Mesothelial cell of epicardium (in vitro differentiated cells): ENCODE results near the gene MT1B. TPM values are rescaled to one million over a fixed set of nuclear protein-coding genes. Genes with fewer than 3 reads are reported as not detected.
A peak's percentile ranks its signal among the peaks of the same experiment; 100 is the strongest.

Experiments used
- DNase-seq, 2 experiments: peaks; one replicate each; pipeline ENCODE4 v3.0.0; 2021; ENCODE audit warnings: low spot score in 2 of 2; ENCODE audit not compliant: unreplicated experiment in 2 of 2
- H3K27ac Mint-ChIP-seq: 2 replicates; pipeline ENCODE4 v1.8.0; 2021; ENCODE audit warnings: mixed read lengths
- H3K27me3 Mint-ChIP-seq: 2 replicates; pipeline ENCODE4 v1.8.0; 2021; ENCODE audit warnings: low read depth, mixed read lengths
- H3K36me3 Mint-ChIP-seq: 2 replicates; pipeline ENCODE4 v1.8.0; 2021; ENCODE audit warnings: mixed read lengths
- H3K4me1 Mint-ChIP-seq: 2 replicates; pipeline ENCODE4 v1.8.0; 2021; ENCODE audit warnings: mixed read lengths
- H3K4me3 Mint-ChIP-seq: 2 replicates; pipeline ENCODE4 v1.8.0; 2021; ENCODE audit warnings: mild to moderate bottlenecking, moderate library complexity, mixed read lengths
- H3K9me3 Mint-ChIP-seq: 2 replicates; pipeline ENCODE4 v1.8.0; 2021; ENCODE audit warnings: mixed read lengths
- total RNA-seq: library from RNA; stranded (reverse); gene quantifications from 3 replicates; pipeline ENCODE4 v1.2.1, GENCODE V29; 2021
- TF ChIP-seq, protein P1 (sequence below): fragments of 200-600 bp; sonication (generic); IDR thresholded peaks from one replicate; pipeline ENCODE4 v1.5.0; 2021; ENCODE audit warnings: antibody characterized with exemption; ENCODE audit not compliant: unreplicated experiment

Gene MT1B
- total RNA-seq, 1 donor from 2014 or later: not detected

GRCh38 chr16:56610017-56610608 is 41.6 kb upstream of the MT1B start:
- Mint-ChIP-seq H3K4me3 (peak overlapping the region; percentile 23), H3K9me3 (no peaks in the 10 kb centered on the region), H3K27ac (no peak overlapping the region), H3K36me3 (no peaks in the 10 kb centered on the region), H3K27me3 (peaks cover 33% of the 10 kb centered on the region), H3K4me1 (peaks cover 42% of the 10 kb centered on the region)
- no peak for DNase-seq
- TF ChIP-seq, protein P1, sequence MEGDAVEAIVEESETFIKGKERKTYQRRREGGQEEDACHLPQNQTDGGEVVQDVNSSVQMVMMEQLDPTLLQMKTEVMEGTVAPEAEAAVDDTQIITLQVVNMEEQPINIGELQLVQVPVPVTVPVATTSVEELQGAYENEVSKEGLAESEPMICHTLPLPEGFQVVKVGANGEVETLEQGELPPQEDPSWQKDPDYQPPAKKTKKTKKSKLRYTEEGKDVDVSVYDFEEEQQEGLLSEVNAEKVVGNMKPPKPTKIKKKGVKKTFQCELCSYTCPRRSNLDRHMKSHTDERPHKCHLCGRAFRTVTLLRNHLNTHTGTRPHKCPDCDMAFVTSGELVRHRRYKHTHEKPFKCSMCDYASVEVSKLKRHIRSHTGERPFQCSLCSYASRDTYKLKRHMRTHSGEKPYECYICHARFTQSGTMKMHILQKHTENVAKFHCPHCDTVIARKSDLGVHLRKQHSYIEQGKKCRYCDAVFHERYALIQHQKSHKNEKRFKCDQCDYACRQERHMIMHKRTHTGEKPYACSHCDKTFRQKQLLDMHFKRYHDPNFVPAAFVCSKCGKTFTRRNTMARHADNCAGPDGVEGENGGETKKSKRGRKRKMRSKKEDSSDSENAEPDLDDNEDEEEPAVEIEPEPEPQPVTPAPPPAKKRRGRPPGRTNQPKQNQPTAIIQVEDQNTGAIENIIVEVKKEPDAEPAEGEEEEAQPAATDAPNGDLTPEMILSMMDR: no peak

GRCh38 chr16:56610609-56611111 is 41.0 kb upstream of the MT1B start:
- H3K4me1 Mint-ChIP-seq: peaks cover 42% of the 10 kb centered on the region
- H3K27ac Mint-ChIP-seq: no peak overlapping the region
- DNase-seq: no peak
- no peaks in the 10 kb centered on the region for H3K36me3 Mint-ChIP-seq
- H3K27me3 Mint-ChIP-seq: peaks cover 36% of the 10 kb centered on the region
- TF ChIP-seq, protein P1: no peak
- H3K4me3 Mint-ChIP-seq: peak overlapping the region; percentile 23
- no peaks in the 10 kb centered on the region for H3K9me3 Mint-ChIP-seq

DNA sequence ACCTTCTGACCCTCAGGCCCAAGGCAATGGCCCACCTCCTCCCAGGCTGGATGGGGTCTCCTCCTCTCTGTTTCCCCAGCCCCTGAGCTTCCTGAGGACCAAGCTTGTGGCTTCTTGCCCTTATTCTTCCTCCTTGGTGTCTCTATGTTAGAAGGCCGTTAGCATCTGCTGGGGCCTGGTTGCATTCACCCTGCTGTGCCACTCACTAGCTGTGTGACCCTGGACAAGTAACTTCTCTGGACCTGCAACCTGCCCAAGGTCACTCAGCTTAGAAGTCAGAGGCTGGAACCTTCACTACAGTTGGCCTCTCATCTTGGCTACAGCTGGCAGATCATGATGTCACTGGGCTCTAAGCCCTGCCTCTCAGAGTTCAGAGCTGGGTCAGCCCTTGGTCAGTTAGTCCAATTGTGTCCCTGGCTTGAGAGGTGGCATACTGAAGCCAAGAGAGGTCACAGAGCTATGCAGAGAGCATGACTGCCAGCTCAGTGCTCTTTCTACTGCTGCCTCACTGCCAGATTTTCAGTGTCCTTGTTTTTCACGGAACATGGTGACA is 40.3 kb upstream of the MT1B start:
- Mint-ChIP-seq H3K9me3 (no peaks in the 10 kb centered on the region), H3K4me1 (peaks cover 42% of the 10 kb centered on the region), H3K27me3 (peaks cover 39% of the 10 kb centered on the region), H3K4me3 (no peak overlapping the region), H3K27ac (no peak overlapping the region), H3K36me3 (no peaks in the 10 kb centered on the region)
- TF ChIP-seq, protein P1: no peak
- no peak for DNase-seq

DNA sequence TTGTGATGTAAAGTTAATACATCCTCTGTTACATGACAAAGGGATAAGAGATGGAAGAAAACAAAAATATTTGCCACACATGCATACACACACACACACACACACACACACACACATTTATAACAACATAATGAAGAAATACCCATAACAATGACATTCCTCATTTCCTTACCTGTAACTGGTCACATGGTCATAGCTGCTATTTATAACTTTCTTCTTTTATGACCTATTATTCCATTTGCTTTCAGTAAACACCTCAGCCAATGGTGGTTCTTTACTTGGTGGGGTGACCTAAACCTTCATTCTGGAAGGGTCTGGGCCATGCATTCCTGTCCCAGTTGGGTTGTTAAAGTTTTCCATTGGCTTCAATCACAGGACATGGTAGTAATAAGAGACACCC is 38.0 kb upstream of the MT1B start:
- no peaks in the 10 kb centered on the region for H3K36me3 Mint-ChIP-seq
- peaks cover 59% of the 10 kb centered on the region for H3K27me3 Mint-ChIP-seq
- no peaks in the 10 kb centered on the region for H3K9me3 Mint-ChIP-seq
- no peak for DNase-seq
- TF ChIP-seq, protein P1: no peak
- H3K4me1 Mint-ChIP-seq: peaks cover 28% of the 10 kb centered on the region
- no peak overlapping the region for H3K4me3 Mint-ChIP-seq
- H3K27ac Mint-ChIP-seq: no peak overlapping the region

- Mint-ChIP-seq H3K9me3 (no peaks in the 10 kb centered on the region), H3K4me3 (no peak overlapping the region), H3K27me3 (peaks cover 58% of the 10 kb centered on the region), H3K36me3 (no peaks in the 10 kb centered on the region), H3K4me1 (peaks cover 19% of the 10 kb centered on the region), H3K27ac (no peak overlapping the region)
- TF ChIP-seq, protein P1: no peak
- DNase-seq: no peak
Observed at GRCh38 chr16:56614549-56614991, 37.1 kb upstream of the MT1B start.
